Stimulated activated CD4-positive, alpha-beta T cell treated with anti-CD3 and anti-CD28 coated beads, Interleukin-2, amount 100 ng/mL, for 24 hours (primary cell): ENCODE measurements around the gene BSDC1.
A peak's percentile ranks its signal among the peaks of the same experiment; 100 is the strongest.

Experiments
- DNase-seq, 2 donors: peaks; one replicate each; pipeline ENCODE4 v3.0.0-alpha.2; 2020

The BSDC1 gene

DNA sequence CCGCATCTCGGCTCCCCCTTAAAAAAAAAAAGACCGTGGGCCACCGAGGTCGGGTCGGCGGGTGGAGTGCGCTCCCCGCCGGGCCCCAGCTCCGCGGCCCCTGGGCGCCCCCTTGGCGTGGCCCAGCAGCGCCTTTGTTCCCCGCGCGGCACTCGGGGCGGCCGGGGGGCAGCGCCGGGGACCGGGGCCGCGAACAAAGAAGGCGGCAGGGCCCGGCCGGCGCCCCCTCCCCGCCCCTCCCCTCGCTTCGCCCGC lies 58.8 kb downstream of the BSDC1 start:
- no peak for DNase-seq

DNA sequence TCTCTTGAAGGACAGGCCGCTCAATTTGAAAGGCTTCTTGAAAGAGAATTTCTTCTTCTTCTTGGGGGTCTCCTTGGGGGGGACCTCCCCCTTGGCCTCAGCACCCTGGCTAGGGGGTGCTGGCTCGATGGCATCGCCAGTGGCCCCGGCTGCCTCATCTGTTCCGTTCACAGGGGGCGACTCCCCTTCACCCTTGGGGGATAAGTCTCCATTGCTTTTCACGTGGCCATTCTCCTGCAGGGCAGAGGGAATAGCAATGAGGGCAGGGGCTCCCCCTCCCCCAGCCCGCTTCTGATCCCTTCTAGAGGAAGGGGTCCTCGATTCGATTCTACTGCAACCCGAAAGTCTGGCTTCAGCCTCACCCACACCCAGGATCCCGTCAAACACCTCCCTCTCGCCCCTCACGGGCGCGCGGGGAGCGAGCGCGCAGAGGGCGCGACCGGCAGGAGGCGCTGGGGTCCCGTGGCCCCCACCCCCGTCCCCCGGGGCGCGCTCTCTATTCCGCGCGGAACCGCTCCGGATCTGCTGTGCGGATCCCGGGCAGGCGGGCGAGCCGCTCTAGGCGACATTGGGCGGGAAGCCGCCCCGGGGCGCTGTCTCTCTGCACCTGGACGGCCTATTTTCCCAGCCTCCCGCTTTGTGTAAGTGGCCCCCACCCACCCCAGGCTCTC lies 59.2 kb downstream of the BSDC1 start:
- DNase-seq = peak; percentile 63 to 67

DNA sequence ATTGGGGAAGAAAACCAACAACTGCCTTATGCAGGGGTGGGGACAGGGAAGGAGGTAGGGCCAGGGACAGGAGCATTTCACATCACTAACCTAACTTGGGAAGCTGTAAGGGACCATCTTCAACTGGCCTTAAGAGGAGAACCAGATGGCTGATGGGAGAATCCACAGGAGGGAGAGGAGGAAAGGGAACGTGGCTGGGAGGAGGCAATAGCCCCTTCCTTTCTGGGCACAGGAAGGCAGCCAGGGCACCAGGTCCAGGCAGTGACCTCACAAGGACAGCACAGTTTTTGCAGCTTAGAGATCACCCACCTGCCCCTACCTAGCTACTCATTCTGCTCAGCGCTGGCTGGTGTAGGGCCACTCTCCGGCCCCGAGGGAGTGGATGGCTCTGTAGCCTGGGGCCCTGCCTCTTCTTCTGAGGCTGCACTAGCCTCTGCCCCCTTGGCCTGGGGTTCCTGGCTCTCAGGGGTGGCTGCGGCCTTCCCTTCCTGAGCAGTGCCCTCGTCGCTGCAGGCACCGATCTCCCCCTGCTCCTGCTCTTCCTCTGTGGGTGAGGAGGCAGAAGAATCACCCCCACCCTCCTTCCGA lies 59.9 kb downstream of the BSDC1 start:
- DNase-seq = no peak

DNA sequence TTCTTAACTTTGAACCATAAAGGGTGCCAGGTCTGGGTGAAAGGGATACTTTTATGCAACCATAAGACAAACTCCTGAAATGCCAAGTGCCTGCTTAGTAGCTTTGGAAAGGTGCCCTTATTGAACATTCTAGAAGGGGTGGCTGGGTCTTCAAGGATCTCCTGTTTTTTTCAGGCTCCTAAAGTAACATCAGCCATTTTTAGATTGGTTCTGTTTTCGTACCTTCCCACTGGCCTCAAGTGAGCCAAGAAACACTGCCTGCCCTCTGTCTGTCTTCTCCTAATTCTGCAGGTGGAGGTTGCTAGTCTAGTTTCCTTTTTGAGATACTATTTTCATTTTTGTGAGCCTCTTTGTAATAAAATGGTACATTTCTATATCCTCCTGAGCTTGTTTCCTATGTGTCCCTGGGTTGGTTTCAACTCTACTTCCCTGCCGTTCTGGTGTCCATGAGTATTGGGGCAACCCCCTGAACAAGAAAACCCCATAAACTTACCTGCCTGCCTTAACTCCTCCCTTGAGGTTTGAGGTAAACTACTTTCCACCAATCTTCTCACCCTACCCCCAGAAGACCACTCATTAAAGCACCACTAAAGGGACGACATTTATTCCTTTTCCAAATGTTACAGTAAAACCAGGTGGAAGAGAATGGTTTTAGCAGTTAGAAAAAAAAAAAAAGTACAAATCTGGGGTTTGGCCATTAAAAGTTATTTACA lies 60.8 kb downstream of the BSDC1 start:
- DNase-seq = no peak

DNA sequence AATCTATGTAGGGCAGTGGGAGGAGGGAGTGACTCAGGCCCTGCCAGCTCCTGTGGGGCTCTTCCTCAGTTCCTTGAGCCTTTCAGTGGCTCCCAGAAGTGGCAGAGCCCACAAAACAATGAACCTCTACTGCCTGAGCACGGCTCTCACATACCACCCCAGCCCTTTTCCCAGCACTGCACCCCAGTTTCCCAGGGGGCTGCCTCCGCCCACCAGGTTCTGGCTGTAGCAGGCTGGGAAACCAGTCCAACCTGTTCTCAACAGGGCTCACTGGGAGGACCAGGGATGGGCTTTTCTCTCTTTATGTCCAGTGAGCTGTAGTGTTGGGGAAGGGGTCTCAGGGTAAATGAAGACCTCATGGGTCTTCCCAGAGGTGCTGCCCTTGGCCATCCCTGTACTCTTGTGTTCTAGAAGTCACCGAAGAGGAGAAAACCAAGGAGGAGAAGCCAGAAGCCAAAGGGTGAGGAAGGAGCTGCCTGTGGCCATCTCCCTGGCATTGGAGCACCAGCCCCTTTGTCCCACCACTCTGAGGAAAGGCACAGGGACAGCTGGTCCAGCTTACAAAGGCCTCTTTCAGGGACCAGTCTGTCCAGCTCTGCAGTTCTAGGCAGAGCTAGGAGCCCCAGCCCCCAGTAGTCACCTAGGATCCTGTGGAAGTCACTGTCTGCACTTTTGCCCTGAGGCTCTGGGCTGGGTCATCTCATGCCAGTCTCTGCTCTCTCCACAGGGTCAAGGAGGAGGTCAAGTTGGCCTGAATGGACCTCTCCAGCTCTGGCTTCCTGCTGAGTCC lies 61.8 kb downstream of the BSDC1 start:
- DNase-seq = no peak

DNA sequence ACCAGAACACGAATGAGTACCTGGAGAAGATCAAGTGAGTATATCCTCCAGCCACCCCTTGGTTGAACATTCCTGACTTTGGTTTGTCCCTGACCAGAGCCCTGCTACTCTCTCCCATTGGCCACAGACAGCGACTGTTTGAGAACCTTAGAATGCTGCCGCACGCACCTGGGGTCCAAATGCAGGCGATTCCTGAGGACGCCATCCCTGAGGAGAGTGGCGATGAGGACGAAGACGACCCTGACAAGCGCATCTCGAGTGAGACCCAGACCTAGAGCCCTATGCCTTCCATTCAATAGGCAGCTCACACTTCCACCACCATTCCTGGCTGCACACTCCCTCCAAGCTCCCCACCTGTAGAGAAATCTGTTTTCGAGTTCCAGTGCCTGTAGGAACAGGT lies 62.7 kb downstream of the BSDC1 start:
- DNase-seq = no peak

DNA sequence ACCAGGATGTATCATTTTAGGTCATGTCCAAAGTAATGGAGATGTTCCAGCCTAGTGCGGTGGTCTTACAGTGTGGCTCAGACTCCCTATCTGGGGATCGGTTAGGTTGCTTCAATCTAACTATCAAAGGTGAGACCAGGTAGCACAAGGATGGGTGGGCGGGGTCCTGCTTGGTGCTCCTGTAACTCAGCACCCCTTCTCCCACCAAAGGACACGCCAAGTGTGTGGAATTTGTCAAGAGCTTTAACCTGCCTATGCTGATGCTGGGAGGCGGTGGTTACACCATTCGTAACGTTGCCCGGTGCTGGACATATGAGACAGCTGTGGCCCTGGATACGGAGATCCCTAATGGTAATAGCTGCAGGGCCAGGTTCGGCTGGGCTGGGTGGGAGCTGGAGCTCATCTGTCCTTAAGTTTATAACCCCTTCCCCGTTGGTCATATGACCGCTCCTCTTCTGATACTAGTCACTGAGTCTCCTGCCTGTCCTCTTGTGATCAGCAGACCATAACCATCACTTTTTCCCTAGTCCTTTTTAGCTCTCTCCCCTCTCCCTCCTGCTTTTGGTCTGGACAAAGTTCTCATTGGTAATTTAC lies 63.6 kb downstream of the BSDC1 start:
- DNase-seq = no peak

DNA sequence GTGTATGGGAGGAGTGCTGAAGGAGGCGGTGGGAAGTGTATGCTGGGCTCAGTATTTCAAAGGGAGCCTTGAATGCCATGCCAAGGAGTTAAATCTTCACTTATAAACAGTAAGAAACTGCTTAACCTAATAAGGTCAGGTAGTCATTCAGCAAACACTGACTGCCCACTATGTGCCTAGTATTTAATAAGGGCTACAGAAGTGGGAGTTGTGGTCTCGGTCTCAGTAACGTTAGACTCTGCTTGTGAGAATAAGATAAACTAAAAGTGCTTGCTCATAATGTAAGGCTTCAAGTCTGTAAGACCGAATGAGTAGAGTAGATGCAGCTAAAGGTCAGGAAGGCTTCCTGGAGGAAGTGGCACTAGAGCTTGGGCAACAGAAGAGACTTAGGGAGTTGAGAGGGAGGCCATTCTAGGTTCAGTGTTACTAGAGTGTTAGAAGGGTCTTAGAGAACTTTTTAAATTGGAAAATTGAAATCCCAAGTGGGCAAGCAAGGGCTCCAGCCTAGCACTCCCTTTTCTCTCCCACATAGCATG lies 64.2 kb downstream of the BSDC1 start:
- DNase-seq = no peak

DNA sequence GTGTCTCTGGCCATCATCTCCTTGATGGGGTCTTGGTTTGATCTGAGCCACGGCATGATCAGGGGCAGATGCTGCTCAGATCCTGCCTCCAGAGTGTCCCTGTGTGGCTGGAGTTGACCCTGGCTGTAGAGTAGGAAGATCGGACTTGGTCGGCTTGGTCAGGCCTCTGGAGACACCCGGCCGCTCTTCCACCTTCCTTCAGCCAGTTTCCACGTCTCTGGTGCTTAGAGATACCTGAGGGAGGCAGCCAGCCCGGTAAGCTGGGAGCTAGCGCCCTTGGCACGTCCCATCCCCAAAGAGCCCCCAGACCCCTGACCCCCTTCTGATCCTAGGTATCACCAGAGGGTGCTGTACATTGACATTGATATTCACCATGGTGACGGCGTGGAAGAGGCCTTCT lies 67.0 kb downstream of the BSDC1 start:
- DNase-seq = no peak

DNA sequence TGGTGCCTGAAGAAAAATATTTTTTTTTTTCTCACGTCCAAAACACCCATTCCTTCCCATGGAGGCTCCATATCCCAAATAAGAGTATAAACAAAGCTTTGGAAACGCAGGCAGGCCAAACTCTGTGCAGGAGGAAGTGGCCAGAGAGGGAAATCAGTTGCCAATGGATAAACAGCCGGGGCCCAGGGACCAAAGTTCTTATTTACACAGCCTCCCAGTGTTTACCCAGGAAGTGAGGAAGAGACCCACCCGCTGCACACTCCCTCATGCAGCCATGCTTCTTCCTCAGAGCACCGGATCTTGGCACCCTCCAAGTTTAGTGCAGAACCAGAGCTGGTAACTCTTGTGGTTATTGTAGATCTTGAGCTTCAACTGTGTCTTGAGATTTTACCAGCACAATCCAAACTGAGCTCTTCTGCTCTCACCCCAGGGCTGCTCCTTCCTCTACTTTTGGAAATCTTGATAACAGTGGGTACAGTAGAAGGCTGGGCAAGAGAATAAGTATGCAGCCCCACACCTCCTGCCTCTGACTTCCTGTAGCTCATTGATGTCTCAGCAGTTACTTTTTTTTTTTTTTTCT lies 72.4 kb downstream of the BSDC1 start:
- no peak for DNase-seq

DNA sequence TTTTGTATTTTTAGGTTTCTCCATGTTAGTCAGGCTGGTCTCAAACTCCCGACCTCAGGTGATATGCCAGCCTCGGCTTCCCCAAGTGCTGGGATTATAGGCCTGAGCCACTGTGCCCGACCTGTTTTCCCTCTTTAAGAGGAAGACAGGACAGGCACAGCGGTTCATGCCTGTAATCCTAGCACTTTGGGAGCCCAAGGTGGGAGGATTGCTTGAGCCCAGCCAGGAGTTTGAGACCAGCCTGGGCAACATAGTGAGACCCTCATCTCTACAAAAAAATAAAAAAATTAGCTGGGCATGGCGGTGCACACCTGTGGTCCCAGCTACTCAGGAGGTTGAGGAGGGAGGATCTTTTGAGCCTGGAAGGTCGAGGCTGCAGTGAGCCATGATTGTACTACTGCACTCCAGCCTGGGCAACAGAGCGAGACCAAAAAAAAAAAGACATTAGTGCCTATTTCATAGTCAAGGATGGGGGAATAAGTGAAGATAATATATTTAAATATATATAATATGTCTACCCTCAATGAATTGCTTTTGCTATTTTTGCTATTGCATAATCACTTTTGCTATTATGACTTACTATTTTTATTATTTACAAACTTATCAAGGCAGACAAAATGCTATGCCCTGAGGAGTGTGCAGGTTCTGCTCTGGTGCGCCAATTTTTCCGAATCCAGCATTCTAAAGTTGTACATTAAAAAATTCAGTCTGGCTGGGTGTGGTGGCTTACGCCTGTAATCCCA lies 75.9 kb downstream of the BSDC1 start:
- no peak for DNase-seq

DNA sequence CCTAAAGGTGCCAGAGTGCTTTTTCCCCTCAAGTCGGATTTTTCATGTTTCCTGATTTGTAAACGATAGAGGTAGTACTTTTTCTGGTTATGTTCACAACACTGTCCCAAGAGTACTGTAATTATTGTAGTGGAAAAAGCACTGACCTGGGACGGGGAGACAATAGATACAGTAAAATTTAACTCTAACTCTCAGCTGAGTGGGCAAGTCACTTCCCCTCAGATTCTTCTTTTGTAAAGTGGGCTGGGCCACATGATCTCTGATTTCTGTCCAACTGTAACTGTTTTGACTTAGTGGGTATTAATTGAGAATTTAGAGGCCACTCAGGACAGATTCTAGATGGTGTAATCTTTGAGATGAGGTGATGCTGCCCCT lies 77.4 kb downstream of the BSDC1 start:
- no peak for DNase-seq
